HG02623 (cell line): Measurements from ENCODE around the gene KCNQ1.

Source experiments
- ATAC-seq: cut with Tn5 transposase; IDR thresholded peaks from one replicate; pipeline ENCODE4 v1.9.1; 2021; ENCODE audit warnings: moderate library complexity; ENCODE audit not compliant: unreplicated experiment

The KCNQ1 gene

DNA sequence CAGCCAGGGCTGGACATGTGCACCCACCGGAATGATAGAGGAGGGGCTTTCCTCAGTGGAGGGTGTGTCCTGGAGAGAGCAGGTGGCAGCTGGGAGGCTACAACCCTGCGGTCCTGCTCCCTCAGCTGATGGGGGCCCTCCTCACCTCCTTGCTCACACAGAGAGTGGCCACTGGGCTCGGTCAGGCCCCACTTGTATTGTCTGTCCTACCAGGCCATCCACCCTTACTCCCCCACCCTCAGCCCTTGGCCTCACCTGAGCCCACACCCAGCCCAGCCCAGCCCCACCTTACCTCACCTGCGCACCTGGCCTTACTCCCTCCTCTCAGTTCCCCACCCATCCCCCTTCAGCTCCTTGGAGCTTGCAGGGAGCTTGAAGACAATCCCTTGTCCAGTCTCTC, 3.6 kb upstream of the KCNQ1 start:
- no peak for ATAC-seq

DNA sequence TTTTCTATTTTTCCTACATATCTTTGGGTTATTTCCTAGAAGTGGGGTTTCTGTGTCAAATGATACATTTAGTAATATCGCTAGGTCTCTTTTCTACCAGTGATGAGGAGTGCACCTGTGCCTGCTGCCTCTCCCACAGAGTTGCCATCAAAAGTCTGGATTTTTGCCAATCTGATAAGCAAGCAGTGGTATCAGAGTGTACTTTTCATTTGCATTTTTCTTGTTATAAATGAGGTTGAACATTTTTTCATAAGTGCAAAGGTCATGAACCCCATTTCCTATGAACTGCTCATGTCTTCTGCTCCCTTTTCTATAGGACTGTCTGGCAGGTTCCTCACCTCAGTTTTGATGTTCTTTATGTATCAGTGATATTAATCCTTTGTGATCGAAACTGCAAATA, 2.2 kb upstream of the KCNQ1 start:
- ATAC-seq = no peak

DNA sequence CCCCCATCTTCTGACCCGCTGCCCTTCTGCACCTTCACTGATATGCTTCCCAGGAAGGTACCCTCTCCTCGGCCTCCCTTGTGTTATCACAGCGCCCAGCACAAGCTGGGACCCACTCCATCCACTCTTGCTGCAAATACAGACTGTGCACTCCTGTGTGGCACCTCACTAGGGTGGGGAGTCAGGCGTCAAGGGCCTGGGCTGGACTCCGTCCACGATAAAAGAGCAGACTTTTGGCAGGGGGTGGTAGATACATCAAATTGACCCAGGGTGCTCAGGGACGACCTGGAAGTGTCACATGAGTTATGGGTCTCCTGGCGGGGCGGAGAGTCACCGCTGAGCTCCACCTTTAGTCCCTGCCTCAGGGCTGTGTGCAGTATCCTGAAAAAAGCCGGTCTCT, 1.4 kb upstream of the KCNQ1 start:
- no peak for ATAC-seq

DNA sequence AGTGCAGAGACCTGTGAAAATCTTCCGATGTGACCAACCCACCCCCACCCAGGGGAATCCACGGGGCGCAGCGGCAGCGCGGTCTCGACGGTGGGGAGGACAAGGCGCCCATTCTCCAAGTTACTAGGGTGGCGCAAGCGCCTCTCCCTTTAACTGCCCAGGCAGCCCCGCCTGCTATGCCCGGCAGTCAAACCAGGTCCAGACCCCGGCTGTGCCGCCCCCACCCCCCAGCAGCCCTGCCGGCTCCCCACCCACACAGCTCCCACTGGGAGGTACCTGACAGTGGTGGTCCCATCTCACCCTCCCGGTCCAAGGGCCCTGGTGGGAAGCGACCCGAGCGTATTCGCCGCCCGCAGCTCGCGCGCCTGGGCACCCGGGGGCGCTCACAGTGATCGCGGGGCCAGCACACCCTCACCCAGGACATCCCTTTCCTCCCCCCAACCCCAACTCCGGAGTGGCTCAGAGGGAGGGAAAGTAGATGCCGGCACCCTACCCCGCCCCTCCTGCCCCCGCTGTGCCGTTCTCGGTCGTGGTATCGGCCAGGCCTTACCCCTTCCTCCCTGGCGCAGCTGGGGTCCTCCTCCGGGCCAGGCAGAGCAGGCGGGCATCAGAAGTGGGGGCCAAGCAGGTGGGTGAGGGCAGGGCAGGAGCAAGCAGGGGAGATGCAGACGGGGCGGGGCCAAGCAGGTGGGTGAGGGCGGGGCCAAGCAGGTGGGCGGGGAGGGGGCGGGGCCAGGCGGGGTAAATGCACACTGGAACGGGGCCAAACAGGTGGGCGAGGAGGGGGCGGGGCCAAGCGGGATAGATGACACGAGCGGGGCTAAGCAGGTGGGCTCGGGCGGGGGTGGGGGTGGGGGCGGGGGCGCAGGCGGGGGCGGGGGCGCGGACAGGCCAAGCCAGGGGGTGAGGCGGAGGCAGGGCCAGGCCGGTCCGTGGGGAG, 657 bp upstream of the KCNQ1 start, which contains the start of gene TRPM5:
TSS of gene TRPM5 (minus strand) at position 634 of the 940 bp plus-strand sequence. CDS start 21,478 bp downstream, outside the sequence.
- ATAC-seq = no peak

DNA sequence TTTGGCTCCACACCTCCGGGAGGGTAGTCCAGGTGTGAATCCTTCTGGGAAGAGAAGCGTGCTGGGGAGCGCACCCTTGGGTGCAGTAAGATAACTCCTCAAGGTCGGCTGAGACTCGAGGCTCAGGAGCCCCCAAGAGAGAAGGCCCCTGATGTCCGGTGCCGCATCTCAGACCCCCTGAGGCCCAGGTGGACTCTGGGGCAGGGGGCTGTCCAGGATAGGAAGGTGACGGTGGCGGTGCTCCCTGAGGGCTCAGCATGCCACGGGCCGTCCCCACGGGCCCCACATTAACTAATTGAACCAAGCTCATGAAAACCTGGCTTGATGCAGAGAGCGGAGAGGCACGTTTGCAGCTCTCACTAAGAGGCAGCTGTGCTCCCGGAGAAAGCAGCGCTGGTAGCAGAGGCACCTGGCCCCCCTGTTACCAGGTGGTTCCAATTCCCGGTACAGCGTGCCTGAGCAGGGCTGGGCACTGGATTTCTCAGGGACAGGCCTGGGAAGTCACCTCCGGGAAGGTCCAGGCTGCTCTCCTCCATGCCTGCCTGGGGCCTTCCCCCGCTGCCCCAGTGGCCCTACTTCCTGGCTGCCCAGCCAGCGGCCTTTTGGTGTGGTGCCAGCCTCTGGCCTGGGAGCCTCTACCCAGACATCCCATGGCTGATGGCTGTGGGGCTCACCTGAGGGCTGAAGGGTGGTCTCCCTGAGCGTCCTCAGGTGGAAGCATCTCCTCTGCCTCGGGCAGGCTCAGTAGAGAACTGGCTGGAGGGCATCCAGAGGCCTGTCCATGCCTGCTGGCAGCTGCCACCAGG, 1.1 kb downstream of the KCNQ1 start:
- ATAC-seq = no peak

DNA sequence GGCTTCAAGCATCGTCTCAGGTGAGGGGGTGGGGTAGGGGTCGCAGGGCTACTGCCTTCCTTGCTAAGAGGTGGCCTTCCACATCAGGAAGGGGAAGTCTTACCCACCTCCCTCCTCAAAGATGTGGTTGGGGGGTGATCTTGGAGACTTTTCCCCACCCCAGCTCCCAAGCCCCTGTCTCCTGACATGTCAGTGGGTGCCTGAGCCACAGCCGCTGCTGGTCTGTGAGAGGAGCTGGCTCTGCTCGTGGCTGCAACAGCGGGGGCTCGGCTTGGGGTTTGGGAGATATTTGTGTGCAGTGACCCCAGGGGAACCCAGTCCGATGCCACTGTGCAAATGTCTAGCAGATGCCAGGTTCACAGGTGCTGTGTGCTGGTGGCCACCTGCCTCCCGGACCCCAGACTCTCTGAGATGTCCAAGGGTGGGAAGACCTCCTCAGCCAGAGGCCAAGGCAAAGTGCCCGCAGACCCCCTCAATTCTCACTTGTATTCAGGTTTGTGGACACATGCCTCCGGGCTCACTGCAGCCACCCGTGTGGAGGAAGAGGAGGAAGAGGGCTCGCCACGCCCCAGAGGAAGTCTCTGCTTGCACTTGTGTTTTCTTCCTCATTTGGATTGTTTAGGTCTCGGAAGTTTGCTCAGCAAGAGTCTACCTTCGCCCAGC, 1.9 kb downstream of the KCNQ1 start:
- no peak for ATAC-seq

DNA sequence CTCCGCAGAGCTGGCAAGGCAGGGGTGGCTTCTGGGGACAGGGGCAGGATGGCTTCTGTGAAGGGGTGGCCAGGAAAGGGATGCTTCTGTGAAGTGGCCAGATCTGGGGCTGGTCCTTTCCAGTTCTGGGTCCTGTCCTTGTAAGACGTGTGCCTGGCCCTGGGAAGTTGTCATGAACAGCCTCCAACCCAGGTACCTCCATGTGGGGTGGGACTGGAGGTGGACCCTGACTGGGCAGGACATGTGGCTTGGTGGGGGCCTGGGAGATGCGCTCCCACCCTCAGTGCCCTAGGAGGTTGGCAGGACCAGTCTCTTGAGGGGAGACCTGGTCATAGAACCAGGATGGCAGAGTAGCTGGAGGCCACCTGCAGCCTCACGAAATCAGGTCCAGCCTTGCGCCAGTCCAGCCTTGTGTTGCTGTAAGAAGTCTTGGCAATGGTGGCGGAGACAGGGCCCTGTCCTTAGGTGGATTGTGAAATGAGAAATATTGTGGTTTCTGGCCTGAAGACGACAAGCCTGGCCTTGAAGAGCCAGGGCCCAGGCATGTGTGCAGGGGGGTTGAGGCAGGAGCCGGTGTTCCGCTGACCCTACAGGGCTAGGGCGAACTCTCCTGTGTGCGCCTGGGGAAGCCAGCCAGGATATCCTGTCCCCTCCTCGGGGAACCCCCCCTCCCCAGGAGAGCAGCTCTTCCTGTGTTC, 2.6 kb downstream of the KCNQ1 start:
- ATAC-seq = no peak

DNA sequence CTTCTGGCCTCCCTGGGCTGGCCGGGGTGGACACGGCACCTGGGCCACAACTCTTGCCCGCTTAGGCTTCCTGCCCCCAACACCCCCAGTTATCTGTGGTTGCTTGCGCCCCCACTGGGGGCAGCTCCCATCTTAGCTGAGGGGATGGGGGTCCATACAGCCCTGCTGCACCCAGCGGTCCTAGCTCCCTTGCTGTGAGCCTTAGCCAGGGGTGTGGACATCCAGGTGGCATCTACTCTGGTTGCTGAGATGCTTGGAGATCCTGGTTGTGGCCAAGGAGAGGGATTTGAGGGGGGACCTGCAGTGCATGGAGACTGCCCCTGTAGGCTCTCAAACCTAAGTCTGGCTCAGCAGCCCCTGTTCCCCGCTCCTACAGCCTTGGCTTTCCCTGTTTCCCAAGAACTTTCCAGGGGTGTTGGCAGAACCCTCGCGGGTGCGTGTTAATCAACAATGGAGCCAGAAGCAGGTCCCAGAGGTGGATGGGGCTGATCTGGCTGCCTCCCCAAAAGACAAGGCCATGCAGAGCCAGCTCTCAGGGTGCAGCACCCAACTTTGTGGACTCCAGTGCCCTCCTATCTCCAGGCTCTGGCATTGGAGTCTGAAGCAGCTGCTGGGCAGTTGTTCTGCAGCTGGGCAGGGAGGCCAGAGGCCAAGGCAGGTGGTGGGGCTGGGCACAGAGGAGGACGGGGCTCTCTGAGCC, 3.3 kb downstream of the KCNQ1 start:
- ATAC-seq = no peak

DNA sequence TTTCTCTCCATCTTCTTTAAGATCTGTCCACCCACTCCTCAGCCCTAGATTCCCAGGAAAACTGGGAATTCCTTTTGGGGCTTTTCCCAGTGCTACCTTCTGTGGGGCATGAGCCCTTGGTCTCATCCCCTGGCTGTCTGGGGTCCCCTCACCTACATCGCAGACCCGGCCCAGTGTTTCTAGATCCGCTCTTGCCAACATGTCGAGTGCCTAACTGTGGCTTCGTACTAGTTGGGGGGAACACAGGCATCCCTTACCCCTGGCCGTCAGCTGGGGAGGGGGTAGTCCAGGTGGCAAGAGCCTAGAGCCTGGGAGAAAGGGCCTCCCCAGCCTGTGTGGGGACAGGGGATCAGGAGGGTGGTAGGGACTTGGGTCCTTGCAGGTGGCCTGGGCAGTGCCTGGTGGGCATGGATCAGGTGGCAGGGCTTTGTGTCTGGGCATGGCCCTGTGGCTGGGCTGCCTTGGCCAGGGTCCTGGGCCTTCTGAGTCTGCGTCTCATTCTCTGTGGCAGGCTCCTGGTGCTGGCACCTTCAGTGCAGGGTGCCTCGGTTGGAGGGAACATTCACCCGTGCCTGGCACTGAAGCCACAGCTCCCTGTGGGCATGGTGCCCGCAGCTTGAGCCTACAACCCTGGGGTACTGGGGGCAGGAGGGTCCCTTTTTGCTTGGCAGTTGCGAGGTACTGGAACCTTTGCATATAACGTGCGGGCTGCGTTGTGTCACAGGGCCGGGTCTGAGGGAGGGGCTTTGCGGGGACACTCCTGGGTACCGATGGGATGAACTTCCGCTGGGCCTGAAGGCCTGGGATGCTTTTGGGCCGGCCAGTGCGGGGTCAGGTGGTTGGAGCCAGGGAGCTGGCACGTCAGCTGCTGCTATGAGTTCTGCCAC, 4.1 kb downstream of the KCNQ1 start:
- no peak for ATAC-seq

DNA sequence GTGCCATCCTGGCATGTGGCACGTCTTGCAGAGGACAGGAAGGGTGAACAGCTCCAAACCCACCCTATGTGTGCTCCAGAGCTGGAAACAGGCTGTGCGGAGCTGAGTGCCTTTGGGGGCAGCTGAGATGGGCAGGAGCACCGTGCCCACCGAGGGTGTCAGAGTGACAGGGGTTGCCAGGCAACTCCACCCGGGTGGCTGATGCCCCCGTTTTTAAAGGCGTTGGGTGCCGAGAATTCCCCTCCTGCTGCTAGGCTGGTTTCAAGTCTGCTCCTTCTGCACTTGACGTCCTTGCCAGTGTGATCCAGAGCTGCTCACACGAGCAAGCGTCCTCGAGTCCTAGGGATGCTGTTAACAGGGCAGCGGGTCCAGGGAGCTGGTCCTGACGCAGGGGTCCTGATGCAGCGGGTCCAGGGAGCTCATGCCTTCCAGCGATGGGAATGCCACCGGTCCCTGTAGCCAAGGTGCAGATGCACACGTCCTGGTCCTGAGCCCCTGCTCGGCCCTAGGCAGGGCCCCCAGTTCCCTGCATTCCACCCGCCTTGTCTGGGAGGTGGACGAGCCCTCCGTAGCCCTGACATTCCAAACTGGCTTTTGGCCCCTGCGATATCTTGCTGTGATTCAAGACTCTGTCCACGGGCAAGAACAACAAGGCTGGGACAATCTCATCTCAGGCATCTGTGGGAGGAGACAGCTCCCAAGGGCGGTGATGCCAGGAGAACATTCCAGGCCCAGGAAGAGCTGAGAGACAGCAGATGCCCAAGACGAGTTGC, 4.9 kb downstream of the KCNQ1 start:
- no peak for ATAC-seq

DNA sequence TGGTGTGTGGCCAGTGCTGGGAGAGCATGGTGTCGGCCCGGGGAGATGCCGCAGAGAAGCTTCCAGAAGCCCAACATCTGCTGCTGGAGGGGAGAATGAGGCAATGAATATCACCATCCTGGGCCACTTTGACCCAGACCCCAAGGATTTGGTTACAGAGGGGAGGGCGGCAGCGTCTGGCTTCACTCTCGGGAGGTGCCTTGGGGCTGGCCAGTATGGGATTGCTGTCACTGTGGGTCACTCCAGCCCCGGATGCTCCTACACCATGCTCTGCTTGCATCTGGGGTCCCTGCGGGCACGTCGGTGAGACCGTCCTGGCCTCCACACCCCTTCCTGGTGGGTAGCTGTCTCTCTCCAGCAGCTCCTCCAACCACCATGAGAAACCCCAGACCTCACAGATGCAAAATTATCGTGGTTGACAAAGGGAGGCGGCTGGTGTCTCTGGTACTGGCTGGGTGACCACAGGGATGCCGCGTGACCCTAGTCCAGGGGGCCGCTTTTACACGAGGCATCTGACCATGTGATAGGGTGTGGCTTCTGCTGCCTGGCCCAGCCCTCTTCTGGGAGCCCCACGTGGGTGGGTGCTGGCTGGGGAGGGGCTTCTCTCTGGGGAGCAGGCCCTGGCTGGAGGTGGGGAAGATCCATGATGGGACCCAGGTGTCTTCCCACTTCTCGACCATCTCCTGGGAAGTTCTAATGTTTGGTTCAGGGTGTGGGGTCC, 5.7 kb downstream of the KCNQ1 start:
- no peak for ATAC-seq

DNA sequence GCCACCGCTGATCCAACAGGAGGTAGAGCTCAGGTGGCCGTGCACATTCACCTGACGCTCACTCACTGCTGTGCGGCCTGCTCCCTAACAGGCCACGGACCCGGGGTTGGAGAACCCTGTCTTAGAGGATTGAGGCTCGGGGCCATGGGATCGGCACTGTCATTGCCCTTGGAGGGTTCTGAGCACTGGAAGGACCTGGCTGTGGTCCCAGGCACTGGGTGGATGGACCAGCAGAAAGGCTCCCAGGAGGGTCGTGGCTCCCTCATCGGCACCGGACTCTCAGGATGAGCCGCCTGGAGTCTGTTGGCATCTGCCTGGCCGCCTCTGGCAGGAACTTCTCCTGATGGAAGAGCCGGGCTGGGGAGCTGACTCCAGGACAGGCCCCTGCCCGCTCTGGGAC, 6.5 kb downstream of the KCNQ1 start:
- no peak for ATAC-seq

DNA sequence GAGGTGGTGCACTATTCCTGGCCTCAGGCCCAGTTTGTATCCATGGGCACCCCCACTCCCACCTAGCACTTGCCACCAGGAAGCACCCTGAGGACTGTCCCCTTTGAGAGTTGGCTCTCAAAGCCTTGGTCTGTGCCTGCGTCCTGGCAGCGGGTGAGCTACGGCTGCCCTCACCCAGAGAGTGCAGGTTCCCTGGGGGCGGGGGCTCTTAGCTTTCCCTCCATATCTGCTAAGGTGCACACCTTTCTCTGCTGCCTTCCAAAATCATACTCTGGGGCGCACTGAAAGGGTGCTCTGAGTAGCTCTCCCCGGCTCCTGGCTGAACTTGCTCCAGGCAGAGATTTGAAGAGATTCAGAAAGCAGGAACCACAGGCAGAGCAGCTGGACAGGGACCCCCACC, 7.1 kb downstream of the KCNQ1 start:
- no peak for ATAC-seq

DNA sequence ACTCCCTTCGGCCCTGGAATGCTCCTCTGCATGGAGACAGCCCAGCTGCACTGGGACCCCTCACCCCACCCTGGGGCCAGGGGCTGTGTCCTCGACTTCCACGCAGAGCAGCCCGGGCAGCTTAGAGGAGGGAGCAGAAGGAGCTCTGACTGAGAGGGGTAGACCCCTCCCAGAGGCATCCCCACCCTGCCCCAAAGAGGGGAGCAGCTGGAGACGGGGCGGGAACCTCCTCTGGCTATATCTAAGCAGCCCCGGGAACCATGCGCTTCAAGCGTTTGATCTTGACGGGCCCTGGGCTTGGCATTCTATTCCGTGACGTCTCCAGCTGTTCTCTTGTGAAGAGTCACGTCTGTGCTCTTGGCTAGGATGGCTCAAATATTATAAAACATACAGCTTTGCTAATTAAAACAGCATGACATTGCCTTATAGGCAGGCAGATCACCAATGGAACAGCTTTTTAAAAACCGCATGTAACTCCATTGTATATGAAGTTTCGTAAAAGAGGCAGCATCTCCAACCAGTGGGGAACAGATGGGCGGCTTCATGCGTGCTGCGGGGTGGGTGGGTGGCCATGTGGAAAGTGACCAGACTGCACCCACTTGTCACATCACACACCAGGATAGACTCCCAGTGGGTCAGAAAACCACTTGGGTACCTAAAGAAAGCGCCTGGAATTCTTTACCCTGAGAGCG, 7.7 kb downstream of the KCNQ1 start:
- no peak for ATAC-seq

DNA sequence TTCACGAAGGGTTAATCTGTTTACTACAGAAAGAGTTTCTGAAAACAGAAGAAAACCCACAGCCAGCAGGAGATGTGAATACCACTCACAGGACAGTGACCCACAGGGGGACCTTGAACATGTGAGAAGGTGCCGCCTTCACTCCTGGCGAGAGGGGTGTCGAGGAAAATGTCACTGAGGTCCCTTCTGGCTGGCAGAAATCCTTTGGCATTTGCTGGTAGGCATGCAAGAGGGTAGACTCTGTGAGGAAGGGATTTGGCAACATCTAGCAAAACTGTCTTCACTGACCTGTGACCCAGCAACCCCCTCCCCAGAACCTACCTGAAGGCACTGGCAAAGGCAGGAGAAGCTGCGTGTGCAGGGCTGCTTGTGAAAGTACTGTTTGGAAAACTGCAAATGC, 8.6 kb downstream of the KCNQ1 start:
- no peak for ATAC-seq

DNA sequence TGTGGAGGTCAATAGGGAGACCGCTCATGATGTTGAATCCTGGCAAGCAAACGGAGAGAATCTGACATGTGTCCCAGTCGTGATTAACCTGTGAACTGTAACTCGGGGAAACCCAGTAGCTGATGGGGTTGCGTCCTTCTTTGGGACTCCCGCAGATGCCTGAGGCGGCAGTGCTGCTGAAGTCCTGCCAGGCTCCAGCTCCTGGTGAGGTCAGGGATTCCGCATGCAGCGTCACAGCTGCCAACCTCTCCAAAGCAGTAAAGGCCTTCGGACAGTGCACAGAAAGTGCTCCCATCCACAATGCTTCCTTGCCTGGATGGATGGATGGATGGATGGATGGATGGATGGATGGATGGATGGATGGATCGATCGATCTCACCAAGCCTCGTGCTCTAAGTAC, 13.5 kb downstream of the KCNQ1 start:
- ATAC-seq = no peak

DNA sequence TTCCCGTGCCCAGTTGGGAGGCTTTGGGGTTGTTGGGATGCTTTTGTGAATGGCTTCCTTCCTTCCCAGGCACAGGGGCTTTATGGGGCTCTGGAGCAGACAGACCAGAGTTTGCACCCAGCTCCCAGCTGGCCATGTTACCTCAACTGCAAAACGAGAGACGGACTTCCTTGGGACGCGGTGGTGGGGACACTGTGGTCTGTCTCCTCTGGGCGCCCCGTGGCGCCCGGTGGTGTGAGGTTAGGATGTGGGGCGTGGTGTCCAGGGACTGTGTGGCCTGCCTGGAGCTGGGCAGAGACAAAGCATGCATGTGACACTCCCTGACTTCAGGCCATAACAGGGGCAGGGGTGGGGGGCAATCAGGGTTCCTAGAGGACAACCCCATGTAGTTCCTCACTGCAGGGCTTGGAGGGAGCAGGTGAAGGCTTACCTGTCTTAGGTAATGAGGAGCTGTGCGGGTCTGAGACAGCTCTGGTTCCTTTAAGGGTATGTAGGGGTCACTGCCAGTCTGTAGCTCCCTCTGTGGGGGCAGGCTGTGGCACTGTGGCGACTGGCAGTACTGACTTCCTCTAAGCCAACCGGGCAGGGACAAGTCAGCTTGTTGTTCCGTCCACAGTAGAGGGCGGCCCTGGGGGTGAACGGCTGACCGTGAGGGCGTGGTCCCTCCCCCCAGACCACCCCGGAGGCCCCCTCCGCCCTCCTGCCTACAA, 14.4 kb downstream of the KCNQ1 start:
- no peak for ATAC-seq
